Mesangial cell (primary cell): Measurements from ENCODE around the gene TSPAN13. TPM values are rescaled to one million over a fixed set of nuclear protein-coding genes. Genes with fewer than 3 reads are reported as not detected.

Experiments
- total RNA-seq: library from RNA; depleted of rRNA; stranded (reverse); fragments of >200 nt; gene quantifications from 2 replicates; pipeline ENCODE4 v1.2.3, GENCODE V29; 2015

Gene TSPAN13
- total RNA-seq = 10.6 and 14.7 TPM in 2 replicates

DNA sequence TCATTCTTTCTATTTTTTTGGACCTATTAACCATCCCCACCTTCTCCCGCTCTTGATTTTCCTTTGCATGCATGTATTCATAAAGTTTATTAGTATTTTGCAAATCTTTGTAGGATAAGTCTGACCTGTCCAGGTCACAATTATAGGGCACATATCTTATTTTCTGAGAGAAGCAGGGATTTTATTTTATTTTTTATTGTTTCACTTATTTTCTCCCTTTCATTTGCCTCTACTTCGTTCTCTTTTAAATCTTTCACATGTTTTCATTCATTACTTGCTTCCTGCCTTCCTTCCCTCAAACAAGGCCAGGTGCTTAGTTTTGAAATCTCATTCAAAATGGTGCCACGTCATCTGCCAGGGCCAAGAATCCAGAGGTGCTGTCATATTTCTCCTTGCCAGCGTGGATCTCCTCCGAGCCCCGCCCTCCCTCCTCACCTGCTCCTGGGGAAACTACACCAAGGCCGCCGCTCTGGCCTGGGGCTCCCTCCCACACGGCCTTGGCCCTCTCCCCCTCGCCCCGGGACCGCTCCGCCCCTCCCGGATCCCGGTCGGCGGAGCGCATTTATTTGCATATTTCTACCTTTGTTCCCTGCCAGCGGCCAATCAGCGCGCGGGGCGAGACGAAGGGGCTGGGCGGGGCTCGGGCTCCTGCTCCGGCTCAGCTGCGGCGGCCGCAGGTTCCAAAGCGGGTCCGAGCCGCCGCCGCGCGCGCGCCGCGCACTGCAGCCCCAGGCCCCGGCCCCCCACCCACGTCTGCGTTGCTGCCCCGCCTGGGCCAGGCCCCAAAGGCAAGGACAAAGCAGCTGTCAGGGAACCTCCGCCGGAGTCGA is at the start of gene TSPAN13:
Gene TSPAN13 (plus strand): TSS at position 654 of the 830 bp plus-strand sequence. CDS start 213 bp downstream, outside the sequence.

DNA sequence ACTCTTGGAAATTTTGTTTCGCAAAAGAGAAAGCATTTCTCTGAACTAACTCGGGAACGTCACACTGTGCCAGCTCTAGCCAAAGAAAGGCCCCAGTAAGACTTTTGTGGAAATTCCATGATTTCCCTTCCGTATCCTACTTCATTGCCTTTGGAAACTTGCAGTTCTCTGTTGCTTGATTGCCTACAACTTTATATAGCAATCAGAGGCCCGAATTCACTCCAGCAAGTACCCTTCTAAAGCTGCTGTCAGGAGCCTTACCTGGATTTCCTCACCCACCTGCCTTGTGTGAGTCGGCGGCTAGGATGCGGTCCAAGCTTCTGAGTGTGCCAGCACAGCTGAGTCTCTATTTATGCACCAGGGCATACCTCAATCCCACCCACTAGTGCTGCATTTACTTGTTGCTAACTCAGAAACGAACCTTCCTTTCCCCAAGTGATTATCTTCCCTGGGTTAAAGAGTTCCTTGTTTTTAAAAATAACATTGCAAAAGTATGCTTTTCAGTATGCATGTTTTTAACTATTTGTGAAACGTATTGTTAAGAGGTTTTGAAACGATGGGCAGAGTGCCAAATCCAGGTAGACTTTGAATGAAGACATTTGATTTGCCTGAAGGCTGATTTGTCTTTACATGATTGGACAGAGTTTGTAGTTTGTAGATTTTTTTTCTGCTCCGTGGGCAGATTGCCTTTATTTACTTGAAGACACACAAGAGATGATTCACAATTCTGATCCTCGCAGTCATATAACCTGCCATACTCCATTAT is 51.3 kb downstream of the TSPAN13 start, which contains the start of gene AGR2:
Gene AGR2 (minus strand): TSS at position 326 of the 766 bp plus-strand sequence. CDS start 3,203 bp downstream, outside the sequence.

Other genes starting within 250 kb of the TSPAN13 start
- not detected in 2 replicates for gene LRRC72, start 226.9 kb upstream of the TSPAN13 start, total RNA-seq
- gene ANKMY2, start 108.0 kb upstream of the TSPAN13 start, total RNA-seq = 13.2 and 14.3 TPM in 2 replicates
- gene BZW2, start 107.6 kb upstream of the TSPAN13 start, total RNA-seq = 65.3 and 102 TPM in 2 replicates
- 0.13 and 1.6 TPM in 2 replicates for gene AGR2, start 51.2 kb downstream of the TSPAN13 start, total RNA-seq
- not detected in 2 replicates for gene AGR3, start 128.2 kb downstream of the TSPAN13 start, total RNA-seq